DMS53 treated with DMSO at 0.1 percent for 48 hours (cell line): ENCODE measurements around the gene STAG1.
"Not testable (repeated sequence)": the region's sequence is repeated elsewhere in the genome, so short reads cannot be mapped to it uniquely, and the experiment has no call there.

Experiments
- DNase-seq: peaks from one replicate; lab custom pipeline; 2025; ENCODE audit not compliant: unreplicated experiment; lab: John Stamatoyannopoulos, UW

The STAG1 gene

GRCh38 chr3:136604961-136605360, 147.2 kb downstream of the STAG1 start:
- DNase-seq, result no peak

- no peak for DNase-seq
These were observed 149.4 kb downstream of the STAG1 start for GRCh38 chr3:136602818-136603217.

- DNase-seq, result no peak
These were observed 156.1 kb downstream of the STAG1 start for GRCh38 chr3:136595913-136596697.

- no peak for DNase-seq
These were observed 165.6 kb downstream of the STAG1 start for GRCh38 chr3:136586580-136586979.

GRCh38 chr3:136584728-136585127, 167.4 kb downstream of the STAG1 start:
- DNase-seq, result no peak

- no peak for DNase-seq
These were observed 168.4 kb downstream of the STAG1 start for GRCh38 chr3:136583823-136584222.

- DNase-seq, result no peak
These were observed 174.4 kb downstream of the STAG1 start for GRCh38 chr3:136577791-136578190.

- DNase-seq, result no peak
These were observed 175.7 kb downstream of the STAG1 start for GRCh38 chr3:136576279-136577009.

GRCh38 chr3:136567599-136568188, 184.5 kb downstream of the STAG1 start:
- DNase-seq, result no peak

- not testable (repeated sequence) for DNase-seq
These were observed 187.2 kb downstream of the STAG1 start for GRCh38 chr3:136564962-136565361.

GRCh38 chr3:136562026-136562425, 190.2 kb downstream of the STAG1 start:
- DNase-seq, result no peak

GRCh38 chr3:136559896-136560295, 192.3 kb downstream of the STAG1 start:
- no peak for DNase-seq

- DNase-seq, result not testable (repeated sequence)
These were observed 202.7 kb downstream of the STAG1 start for GRCh38 chr3:136549461-136549860.

GRCh38 chr3:136547293-136547692, 204.9 kb downstream of the STAG1 start:
- no peak for DNase-seq

- no peak for DNase-seq
These were observed 205.5 kb downstream of the STAG1 start for GRCh38 chr3:136546720-136547119.

GRCh38 chr3:136545664-136546268, 206.4 kb downstream of the STAG1 start:
- DNase-seq, result no peak

- no peak for DNase-seq
These were observed 207.6 kb downstream of the STAG1 start for GRCh38 chr3:136544532-136544931.

GRCh38 chr3:136543385-136543784, 208.8 kb downstream of the STAG1 start:
- no peak for DNase-seq

- no peak for DNase-seq
These were observed 216.3 kb downstream of the STAG1 start for GRCh38 chr3:136535906-136536305.

- DNase-seq, result no peak
These were observed 219.4 kb downstream of the STAG1 start for GRCh38 chr3:136532766-136533165.

GRCh38 chr3:136518102-136518501, 234.1 kb downstream of the STAG1 start:
- no peak for DNase-seq

GRCh38 chr3:136516656-136517055, 235.5 kb downstream of the STAG1 start:
- DNase-seq, result no peak
